Measurements from ENCODE around the gene SPTB. TPM values are rescaled to one million over a fixed set of nuclear protein-coding genes. Genes with fewer than 3 reads are reported as not detected.

SPTB gene
- total and polyA plus RNA-seq, 10 of the 15 experiments (the other 5 are each of a cell fraction or from before 2014, with no cell fraction given): under 0.01 to 0.04 (median 0.02) TPM; not detected in 4

GRCh38 chr14:64914237-64915028, 34.7 kb upstream of the SPTB start, which contains the start of gene CHURC1 (continued):
- TF ChIP-seq ZZZ3 (IDR thresholded peaks at IDR 0.05; ENCODE audit: control insufficient read depth, insufficient read length, low read depth): no peak
- TF ChIP-seq BMI1 (IDR thresholded peaks at IDR 0.05; ENCODE audit: borderline replicate concordance): peak; percentile 94
- TF ChIP-seq CREM (IDR thresholded peaks at IDR 0.05; ENCODE audit: low read depth): no peak
- no peak for TF ChIP-seq SUPT20H (IDR thresholded peaks at IDR 0.05; ENCODE audit: borderline replicate concordance, control insufficient read depth, low read depth, low read length)
- TF ChIP-seq NFYA (IDR thresholded peaks at IDR 0.05; ENCODE audit: borderline replicate concordance, low read depth, low read length): no peak
- no peak for TF ChIP-seq TCF7 (IDR thresholded peaks at IDR 0.05; ENCODE audit: borderline replicate concordance)
- TF ChIP-seq SIX5 (IDR thresholded peaks at IDR 0.05; ENCODE audit: low read depth, low read length, severe bottlenecking): peak; percentile 23
- TF ChIP-seq YY1 (IDR thresholded peaks at IDR 0.05; ENCODE audit: low read depth, low read length): no peak; the same call in 1 of the 2 replicates
- no peak for TF ChIP-seq SIN3A (IDR thresholded peaks at IDR 0.05; ENCODE audit: low read depth, low read length)
- peak; percentile 72 for TF ChIP-seq RUNX3 (IDR thresholded peaks at IDR 0.05; ENCODE audit: low read length)
- TF ChIP-seq FOS (IDR thresholded peaks at IDR 0.05; ENCODE audit: borderline replicate concordance, extremely low read depth, insufficient read length): no peak
- 0 out of 2 replicates have a peak, but pooled peaks have one; percentile 9 for TF ChIP-seq TCF3 (IDR thresholded peaks at IDR 0.05; ENCODE audit: borderline replicate concordance, insufficient read depth, low read depth, low read length)
- TF ChIP-seq JUND (IDR thresholded peaks at IDR 0.05; ENCODE audit: low read depth, low read length): no peak
- TF ChIP-seq MLLT1 (IDR thresholded peaks at IDR 0.05): peak; percentile 82
- peak; percentile 82 for TF ChIP-seq DPF2 (IDR thresholded peaks at IDR 0.05)
- TF ChIP-seq KDM1A (IDR thresholded peaks at IDR 0.05; ENCODE audit: borderline replicate concordance): no peak
- TF ChIP-seq FOXK2 (IDR thresholded peaks at IDR 0.05): no peak
- no peak for TF ChIP-seq PRDM15 (CRISPR knock-in tag; IDR thresholded peaks at IDR 0.05)
- TF ChIP-seq SMARCA5 (IDR thresholded peaks at IDR 0.05): peak; percentile 68
- TF ChIP-seq ZSCAN29 (IDR thresholded peaks at IDR 0.05): no peak
- TF ChIP-seq PML (IDR thresholded peaks at IDR 0.05; ENCODE audit: low read length): peak; percentile 65; the same call in 1 of the 2 replicates
- peak; percentile 57 for TF ChIP-seq E4F1 (IDR thresholded peaks at IDR 0.05; ENCODE audit: borderline replicate concordance, partially characterized antibody)
- no peak for TF ChIP-seq SRF (IDR thresholded peaks at IDR 0.05; ENCODE audit: low read depth in 2 of 2, low read length in 2 of 2)
- no peak for TF ChIP-seq MYC (IDR thresholded peaks at IDR 0.05; ENCODE audit: insufficient read depth, insufficient read length, insufficient replicate concordance, low read length, severe bottlenecking)
